ENCODE results near the gene C11orf68. TPM values are rescaled to one million over a fixed set of nuclear protein-coding genes. Genes with fewer than 3 reads are reported as not detected.
"Not testable (repeated sequence)": the region's sequence is repeated elsewhere in the genome, so short reads cannot be mapped to it uniquely, and the experiment has no call there.

The C11orf68 gene
- total RNA-seq, 2 donors from 2014 or later, result 20.9 to 30.1 TPM

DNA sequence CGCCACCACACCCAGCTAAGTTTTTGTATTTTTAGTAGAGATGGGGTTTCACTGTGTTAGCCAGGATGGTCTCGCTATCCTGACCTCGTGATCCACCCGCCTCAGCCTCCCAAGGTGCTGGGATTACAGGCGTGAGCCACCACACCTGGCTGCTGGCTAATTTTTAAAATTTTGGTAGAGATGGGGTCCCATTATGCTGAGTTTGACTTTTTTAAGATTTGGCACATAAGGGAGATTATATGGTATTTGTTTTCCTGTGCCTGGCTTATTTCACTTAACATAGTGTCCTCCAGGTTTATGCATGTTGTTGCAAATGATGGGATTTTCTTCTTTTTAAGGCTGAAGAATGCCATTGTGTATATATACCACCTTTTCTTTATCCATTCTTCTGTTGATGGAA lies 31.8 kb upstream of the C11orf68 start:
- not testable (repeated sequence) for H3K4me3 Mint-ChIP-seq; H3K27me3 Mint-ChIP-seq; H3K9me3 Mint-ChIP-seq; H3K4me1 Mint-ChIP-seq; H3K36me3 Mint-ChIP-seq (ENCODE audit: low read depth); ATAC-seq (replicated peaks); H3K27ac Mint-ChIP-seq

GRCh38 chr11:65947603-65948125 lies 28.8 kb upstream of the C11orf68 start:
- H3K4me1 Mint-ChIP-seq, result no peaks in the 10 kb centered on the region
- H3K36me3 Mint-ChIP-seq (ENCODE audit: low read depth), result no peaks in the 10 kb centered on the region
- no peaks in the 10 kb centered on the region for H3K27me3 Mint-ChIP-seq
- H3K9me3 Mint-ChIP-seq, result no peaks in the 10 kb centered on the region
- no peak overlapping the region for H3K27ac Mint-ChIP-seq
- no peak overlapping the region for H3K4me3 Mint-ChIP-seq
- no peak for ATAC-seq (replicated peaks)

DNA sequence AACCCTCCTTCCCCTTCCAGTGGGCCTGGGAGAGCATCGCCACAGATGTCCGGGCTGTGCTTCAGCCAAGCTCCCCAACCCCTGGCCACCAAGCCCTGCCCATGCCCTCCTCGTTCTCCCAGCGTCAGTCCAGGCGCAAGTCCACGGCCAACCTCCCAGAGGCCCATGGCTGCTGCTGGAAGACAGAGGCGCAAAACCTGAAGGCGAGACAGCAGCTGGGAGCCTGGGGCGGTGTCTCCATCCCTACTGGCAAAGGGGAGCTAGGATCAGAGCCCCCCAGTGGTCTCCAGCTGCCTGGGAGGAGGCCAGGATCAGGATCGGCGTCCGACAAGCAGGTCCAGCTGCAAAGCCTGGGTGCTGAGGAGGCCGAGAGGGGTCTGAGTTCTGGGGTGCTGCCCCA lies 28.3 kb upstream of the C11orf68 start:
- H3K4me3 Mint-ChIP-seq, result no peak overlapping the region
- no peak overlapping the region for H3K27ac Mint-ChIP-seq
- H3K27me3 Mint-ChIP-seq, result no peaks in the 10 kb centered on the region
- no peak for ATAC-seq (replicated peaks)
- no peaks in the 10 kb centered on the region for H3K9me3 Mint-ChIP-seq
- H3K36me3 Mint-ChIP-seq (ENCODE audit: low read depth), result no peaks in the 10 kb centered on the region
- H3K4me1 Mint-ChIP-seq, result no peaks in the 10 kb centered on the region

DNA sequence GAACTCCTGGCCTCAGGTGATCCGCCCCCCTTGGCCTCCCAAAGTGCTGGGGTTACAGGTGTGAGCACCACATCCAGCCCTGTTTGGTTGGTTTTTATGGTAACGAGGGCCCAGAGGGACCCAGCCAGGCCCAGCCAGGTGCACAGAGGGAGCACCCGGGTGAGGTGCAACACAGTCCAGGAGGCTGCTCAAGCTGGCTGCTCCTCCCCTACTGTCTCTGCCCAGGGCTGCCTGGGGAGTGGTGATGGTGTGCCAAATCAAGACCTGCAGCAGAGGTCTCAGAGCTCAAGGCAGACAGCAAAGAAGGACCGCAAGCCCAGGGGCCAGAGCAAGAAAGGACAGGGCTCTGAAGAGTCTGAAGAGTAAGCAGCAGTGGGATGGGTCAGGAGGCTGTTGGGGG lies 27.8 kb upstream of the C11orf68 start:
- no peak for ATAC-seq (replicated peaks)
- no peaks in the 10 kb centered on the region for H3K9me3 Mint-ChIP-seq
- no peaks in the 10 kb centered on the region for H3K27me3 Mint-ChIP-seq
- H3K4me3 Mint-ChIP-seq, result no peak overlapping the region
- H3K27ac Mint-ChIP-seq, result no peak overlapping the region
- peaks cover under 1% of the 10 kb centered on the region for H3K4me1 Mint-ChIP-seq
- H3K36me3 Mint-ChIP-seq (ENCODE audit: low read depth), result no peaks in the 10 kb centered on the region

DNA sequence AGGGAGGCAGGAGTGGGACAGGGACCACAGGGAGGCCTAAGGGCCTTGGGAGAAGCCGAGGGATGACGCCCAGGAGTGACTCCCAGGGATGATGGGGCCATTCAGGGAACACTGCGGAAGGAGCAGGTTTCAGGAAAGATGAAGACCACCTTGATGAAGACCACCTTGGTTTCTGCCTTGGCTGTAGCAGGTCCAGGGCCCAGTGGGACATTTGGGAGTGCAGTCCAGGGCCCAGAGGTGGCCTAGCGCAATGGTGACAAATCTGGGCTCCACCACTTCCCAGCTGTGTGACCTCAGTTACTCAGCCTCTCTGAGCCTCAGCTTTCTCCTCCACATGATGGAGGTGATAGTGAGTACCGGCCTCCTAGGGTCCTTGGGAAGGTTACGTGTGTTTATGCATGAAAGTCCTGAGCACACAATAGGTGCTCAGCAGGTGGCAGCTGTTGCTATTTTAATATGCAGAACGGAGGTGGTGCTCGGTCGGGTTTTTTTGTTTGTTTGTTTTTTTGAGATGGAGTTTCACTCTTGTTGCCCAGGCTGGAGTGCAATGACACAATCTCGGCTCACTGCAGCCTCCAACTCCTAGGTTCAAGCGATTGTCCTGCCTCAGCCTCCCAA lies 27.2 kb upstream of the C11orf68 start:
- H3K36me3 Mint-ChIP-seq (ENCODE audit: low read depth), result no peaks in the 10 kb centered on the region
- no peak overlapping the region for H3K4me3 Mint-ChIP-seq
- H3K9me3 Mint-ChIP-seq, result no peaks in the 10 kb centered on the region
- no peak for ATAC-seq (replicated peaks)
- H3K27me3 Mint-ChIP-seq, result no peaks in the 10 kb centered on the region
- H3K27ac Mint-ChIP-seq, result no peak overlapping the region
- H3K4me1 Mint-ChIP-seq, result peaks cover 7% of the 10 kb centered on the region

- no peaks in the 10 kb centered on the region for H3K27me3 Mint-ChIP-seq
- no peaks in the 10 kb centered on the region for H3K36me3 Mint-ChIP-seq (ENCODE audit: low read depth)
- no peak within 1 kb of the TSS for H3K4me3 Mint-ChIP-seq
- peaks cover 8% of the 10 kb centered on the region for H3K4me1 Mint-ChIP-seq
- H3K27ac Mint-ChIP-seq, result no peak within 1 kb of the TSS
- no peak for ATAC-seq (replicated peaks)
- no peaks in the 10 kb centered on the region for H3K9me3 Mint-ChIP-seq
Observed at GRCh38 chr11:65945430-65945911, 26.6 kb upstream of the C11orf68 start, which contains the start of gene TSGA10IP. Gene TSGA10IP (plus strand): TSS chr11:65945480. CDS start chr11:65945676, 196 bp downstream.

- Mint-ChIP-seq H3K27ac (no peak overlapping the region), H3K36me3 (ENCODE audit: low read depth) (no peaks in the 10 kb centered on the region), H3K9me3 (no peaks in the 10 kb centered on the region), H3K4me1 (peaks cover 8% of the 10 kb centered on the region), H3K4me3 (no peak overlapping the region), H3K27me3 (no peaks in the 10 kb centered on the region)
- ATAC-seq (replicated peaks), result no peak
Observed at GRCh38 chr11:65944767-65945166, 25.9 kb upstream of the C11orf68 start.

DNA sequence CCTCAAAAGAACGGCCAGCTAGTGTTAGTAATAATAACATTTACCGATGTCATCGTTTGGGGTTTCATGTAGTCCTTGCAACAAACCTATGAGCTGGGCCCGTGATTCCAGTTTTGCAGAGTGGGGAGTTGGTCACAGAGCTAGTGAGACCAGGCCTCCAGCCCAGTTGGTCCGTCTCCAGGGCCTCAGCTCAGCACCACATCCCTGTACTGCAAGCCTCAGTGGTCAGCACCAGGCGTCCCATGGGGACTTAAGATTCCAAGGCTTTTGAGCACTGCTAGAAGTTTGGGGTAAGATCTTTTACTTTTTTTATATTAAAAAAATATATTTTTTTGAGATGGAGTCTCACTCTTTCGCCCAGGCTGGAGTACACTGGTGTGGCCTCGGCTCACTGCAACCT lies 25.3 kb upstream of the C11orf68 start:
- no peak for ATAC-seq (replicated peaks)

GRCh38 chr11:65942531-65942930 lies 23.7 kb upstream of the C11orf68 start:
- Mint-ChIP-seq H3K36me3 (ENCODE audit: low read depth) (no peaks in the 10 kb centered on the region), H3K4me3 (no peak overlapping the region), H3K27me3 (no peaks in the 10 kb centered on the region), H3K9me3 (no peaks in the 10 kb centered on the region), H3K4me1 (peaks cover 8% of the 10 kb centered on the region), H3K27ac (peak overlapping the region; percentile 54)
- no peak for ATAC-seq (replicated peaks)

More for the DNA sequence above, 25.3 kb upstream of the C11orf68 start:
- Mint-ChIP-seq H3K27me3 (no peaks in the 10 kb centered on the region), H3K9me3 (no peaks in the 10 kb centered on the region), H3K4me3 (no peak overlapping the region), H3K36me3 (ENCODE audit: low read depth) (no peaks in the 10 kb centered on the region), H3K27ac (no peak overlapping the region), H3K4me1 (peaks cover 8% of the 10 kb centered on the region)

DNA sequence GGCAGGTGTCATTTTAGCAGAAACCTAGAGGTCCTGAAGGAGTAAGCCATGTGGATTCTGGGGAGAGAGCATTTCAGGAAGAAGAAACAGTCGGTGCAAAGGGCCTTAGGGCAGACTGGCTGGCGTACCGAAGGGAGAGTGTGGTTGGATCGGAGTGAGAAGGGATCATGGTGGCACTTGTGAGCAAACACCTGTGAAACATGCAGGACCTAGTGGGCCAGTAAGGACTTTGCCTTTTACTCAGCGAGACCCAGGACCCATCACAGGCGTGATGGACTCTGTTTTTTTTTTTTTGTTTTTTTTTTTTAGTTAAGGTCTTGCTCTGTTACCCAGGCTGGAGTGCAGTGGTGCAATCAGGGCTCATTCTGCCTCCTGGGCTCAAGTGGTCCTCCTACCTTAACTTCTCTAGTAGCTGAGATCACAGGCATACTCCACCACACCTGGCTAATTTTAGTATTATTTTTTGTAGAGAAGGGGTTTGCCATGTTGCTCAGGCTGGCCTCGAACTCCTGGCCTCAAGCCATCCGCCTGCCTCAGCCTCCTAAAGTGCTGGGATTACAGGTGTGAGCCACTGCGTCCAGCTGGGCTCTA lies 23.0 kb upstream of the C11orf68 start:
- ATAC-seq (replicated peaks), result no peak
- Mint-ChIP-seq H3K27me3 (no peaks in the 10 kb centered on the region), H3K9me3 (no peaks in the 10 kb centered on the region), H3K4me3 (peak overlapping the region; percentile 52), H3K36me3 (ENCODE audit: low read depth) (no peaks in the 10 kb centered on the region), H3K4me1 (peaks cover 8% of the 10 kb centered on the region), H3K27ac (peak overlapping the region; percentile 54)

DNA sequence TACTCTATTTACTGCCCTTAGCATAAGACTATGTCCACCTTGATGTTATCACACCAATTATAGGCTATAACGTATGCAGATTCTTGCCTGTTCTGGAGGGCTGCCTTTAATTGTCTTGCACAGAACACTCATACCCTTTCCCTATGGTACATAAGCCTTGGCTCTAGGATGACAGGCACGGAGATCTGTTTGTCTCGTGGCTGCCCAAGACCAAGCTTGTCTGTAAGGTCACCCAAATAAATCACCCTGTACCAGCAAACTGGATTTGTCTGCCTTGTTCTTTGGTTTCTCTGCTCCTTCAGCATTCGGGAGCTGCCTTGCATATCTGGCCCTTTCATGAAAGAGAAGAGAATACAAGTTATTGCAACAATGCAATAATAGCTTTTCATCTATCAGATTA lies 18.9 kb upstream of the C11orf68 start:
- H3K4me3 Mint-ChIP-seq, result no peak overlapping the region
- no peak overlapping the region for H3K27ac Mint-ChIP-seq
- no peaks in the 10 kb centered on the region for H3K36me3 Mint-ChIP-seq (ENCODE audit: low read depth)
- ATAC-seq (replicated peaks), result no peak
- H3K9me3 Mint-ChIP-seq, result no peaks in the 10 kb centered on the region
- H3K4me1 Mint-ChIP-seq, result peaks cover 8% of the 10 kb centered on the region
- H3K27me3 Mint-ChIP-seq, result no peaks in the 10 kb centered on the region

DNA sequence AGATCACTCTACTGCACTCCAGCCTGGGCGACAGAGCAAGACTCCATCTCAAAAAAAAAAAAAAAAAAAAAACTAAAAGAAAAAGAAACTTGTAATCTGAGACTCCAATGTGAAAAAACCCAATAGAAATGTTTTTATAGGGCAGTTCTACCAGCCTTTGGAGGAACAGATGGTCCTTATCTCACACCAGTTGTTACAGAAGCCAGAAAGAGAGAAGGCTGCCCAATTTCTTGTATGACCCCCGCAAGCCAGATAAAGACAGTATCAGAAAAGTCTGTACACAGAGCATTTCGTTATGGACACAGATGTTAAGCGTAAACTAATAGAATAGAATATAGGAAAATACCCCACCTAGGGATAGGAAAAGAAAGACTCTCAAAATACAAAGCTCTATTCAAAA lies 15.2 kb upstream of the C11orf68 start:
- no peaks in the 10 kb centered on the region for H3K36me3 Mint-ChIP-seq (ENCODE audit: low read depth)
- H3K27me3 Mint-ChIP-seq, result no peaks in the 10 kb centered on the region
- H3K4me1 Mint-ChIP-seq, result peaks cover 1% of the 10 kb centered on the region
- no peak overlapping the region for H3K27ac Mint-ChIP-seq
- ATAC-seq (replicated peaks), result no peak
- no peak overlapping the region for H3K4me3 Mint-ChIP-seq
- no peaks in the 10 kb centered on the region for H3K9me3 Mint-ChIP-seq

DNA sequence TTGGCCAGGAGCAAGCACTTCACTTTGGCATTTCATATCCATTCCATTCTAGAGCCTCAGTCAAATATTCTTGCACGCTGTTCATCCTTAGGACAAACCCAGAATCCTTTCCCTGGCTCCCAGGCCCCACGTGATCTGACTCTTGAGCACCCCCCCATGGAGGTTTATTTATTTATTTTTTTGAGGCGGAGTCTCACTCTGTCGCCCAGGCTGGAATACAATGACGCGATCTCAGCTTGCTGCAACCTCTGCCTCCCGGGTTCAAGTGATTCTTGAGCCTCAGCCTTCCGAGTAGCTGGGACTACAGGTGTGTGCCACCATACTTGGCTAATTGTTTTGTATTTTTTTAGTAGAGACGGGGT lies 13.7 kb upstream of the C11orf68 start:
- no peak overlapping the region for H3K4me3 Mint-ChIP-seq
- no peaks in the 10 kb centered on the region for H3K9me3 Mint-ChIP-seq
- no peak for ATAC-seq (replicated peaks)
- no peaks in the 10 kb centered on the region for H3K27me3 Mint-ChIP-seq
- H3K36me3 Mint-ChIP-seq (ENCODE audit: low read depth), result no peaks in the 10 kb centered on the region
- H3K4me1 Mint-ChIP-seq, result peaks cover 13% of the 10 kb centered on the region
- H3K27ac Mint-ChIP-seq, result no peak overlapping the region

DNA sequence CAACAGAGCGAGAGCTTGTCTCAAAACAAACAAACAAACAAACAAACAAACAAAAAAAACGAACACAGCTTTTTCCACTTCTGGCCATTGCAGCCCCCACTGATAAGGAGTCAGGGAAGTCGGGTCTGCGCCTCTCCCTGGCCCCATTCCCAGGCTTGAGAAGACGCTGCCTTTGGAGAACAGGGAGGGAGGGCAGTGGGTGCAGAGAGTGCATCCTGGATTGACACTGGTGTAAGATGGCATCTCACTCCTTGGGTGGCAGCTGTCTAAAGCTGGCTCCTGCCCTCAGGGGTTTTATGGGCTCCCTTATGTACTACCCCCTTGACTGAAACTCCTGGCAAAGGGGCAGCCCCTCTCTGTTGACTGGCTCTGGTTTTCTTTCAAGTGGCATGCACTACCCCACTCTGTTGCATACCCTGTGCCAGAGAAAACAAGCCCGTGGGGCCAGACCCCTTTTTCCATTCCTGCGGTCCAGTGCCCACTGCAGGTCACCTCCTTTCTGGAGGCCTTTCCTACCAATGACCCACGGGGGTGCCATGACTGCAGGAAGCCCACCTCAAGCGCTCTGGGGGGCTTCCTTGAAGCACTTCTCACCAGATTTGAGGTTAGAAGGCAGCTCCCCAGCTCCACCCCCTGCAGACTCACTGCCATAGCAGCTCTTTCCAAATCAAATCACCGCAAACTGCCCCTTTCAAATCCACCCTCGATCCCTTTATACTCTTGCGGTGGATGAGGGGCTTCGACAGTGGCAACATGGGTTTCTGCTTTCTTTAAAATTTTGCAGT lies 13.1 kb upstream of the C11orf68 start:
- Mint-ChIP-seq H3K27me3 (no peaks in the 10 kb centered on the region), H3K4me3 (no peak overlapping the region), H3K4me1 (peaks cover 18% of the 10 kb centered on the region), H3K9me3 (peaks cover 3% of the 10 kb centered on the region), H3K36me3 (ENCODE audit: low read depth) (no peaks in the 10 kb centered on the region), H3K27ac (peak overlapping the region; percentile 26)
- ATAC-seq (replicated peaks), result no peak

- Mint-ChIP-seq H3K4me3 (peak overlapping the region; percentile 84), H3K36me3 (ENCODE audit: low read depth) (peaks cover under 1% of the 10 kb centered on the region), H3K4me1 (peaks cover 20% of the 10 kb centered on the region), H3K27ac (peak overlapping the region; percentile 93), H3K27me3 (no peaks in the 10 kb centered on the region), H3K9me3 (peaks cover 3% of the 10 kb centered on the region)
- no peak for ATAC-seq (replicated peaks)
Observed at GRCh38 chr11:65928667-65929066, 9.8 kb upstream of the C11orf68 start.

Data from activated T-helper 17 cell treated with anti-CD3 and anti-CD28 coated beads, Interleukin-2, amount 50 U/mL, for 72 hours (primary cell).